AG09319 (cell line): ENCODE data around the gene MT3.

Experiments used
- DNase-seq: peaks from one replicate; pipeline ENCODE4 v3.0.0-alpha.2; 2010; ENCODE audit warnings: low read depth; ENCODE audit errors: extremely low read depth
- CTCF ChIP-seq: IDR thresholded peaks from 2 replicates; pipeline ENCODE4 v1.5.1; 2011; ENCODE audit warnings: low read depth, mild to moderate bottlenecking, inconsistent platforms, low read length, moderate library complexity

The MT3 gene

GRCh38 chr16:56632156-56632847 is 43.0 kb downstream of the MT3 start, which contains the start of gene MT1M:
Gene MT1M, plus strand, starts transcription at chr16:56632659. Its CDS starts 73 bp downstream, at chr16:56632732.
- TF ChIP-seq CTCF = no peak
- no peak for DNase-seq

GRCh38 chr16:56632848-56633365 is 43.6 kb downstream of the MT3 start:
- no peak for TF ChIP-seq CTCF
- DNase-seq = no peak

GRCh38 chr16:56633535-56633934 is 44.2 kb downstream of the MT3 start:
- DNase-seq = no peak
- TF ChIP-seq CTCF = no peak

GRCh38 chr16:56634715-56635440 is 45.5 kb downstream of the MT3 start:
- TF ChIP-seq CTCF = no peak
- no peak for DNase-seq

- no peak for TF ChIP-seq CTCF
- DNase-seq = no peak
Observed at GRCh38 chr16:56635441-56635967, 46.2 kb downstream of the MT3 start.

GRCh38 chr16:56636616-56637413 is 47.5 kb downstream of the MT3 start:
- TF ChIP-seq CTCF = no peak
- DNase-seq = no peak
